K562 (cell line): Measurements from ENCODE around the gene OR7A5. TPM values are rescaled to one million over a fixed set of nuclear protein-coding genes. Genes with fewer than 3 reads are reported as not detected.
"Not testable (repeated sequence)": the region's sequence is repeated elsewhere in the genome, so short reads cannot be mapped to it uniquely, and the experiment has no call there.

Source experiments
- ATAC-seq: fragments of 200-7000 bp; cut with Tn5 transposase; 3 replicates; pipeline ENCODE4 v1.9.1; 2020; ENCODE audit warnings: moderate library complexity
- BruUV-seq: library from RNA; stranded (reverse); fragments of 400-500 nt; replicated peaks from 2 replicates; lab custom pipeline; 2021; lab: Mats Ljungman, UMichigan
- CTCF ChIA-PET: fragments of 300-600 bp; formaldehyde crosslinking; extraction: SDS; loops from one replicate; lab custom pipeline; 2021; ENCODE audit warnings: low intra/inter-chr PET ratio; lab: Yijun Ruan, JAX
- POLR2A ChIA-PET: fragments of 300-600, 350-650 bp; sonication (Branson Sonifier 250); formaldehyde crosslinking; extraction: SDS; loops from one replicate; lab custom pipeline; 2021; ENCODE audit warnings: antibody characterized with exemption, inconsistent platforms; lab: Yijun Ruan, JAX
- DNase-seq, 4 experiments: peaks; one replicate each; pipeline versions ENCODE4 v3.0.0 to v3.0.0-alpha.2; 2011 to 2018; ENCODE audit warnings: low spot score in 3 of 4, mixed read lengths in 3 of 4; ENCODE audit errors: extremely low read depth in 1 of 4
- FAIRE-seq: peaks from 2 replicates; lab custom pipeline; 2011; peaks lifted over from hg19 to GRCh38; lab: Jason Lieb, UNC
- H2AFZ ChIP-seq: 2 replicates; pipeline ENCODE4 v1.6.0; 2011; ENCODE audit warnings: low read depth, low read length, control low read depth, inconsistent platforms
- H3K27ac ChIP-seq: fragments of 200-600 bp; 3 replicates; pipeline ENCODE4 v1.8.0; 2011; ENCODE audit warnings: low read depth, mild to moderate bottlenecking, control low read depth, inconsistent platforms, low read length, moderate library complexity, mixed read lengths; ENCODE audit errors: extremely low read depth
- H3K27me3 ChIP-seq, 2 experiments: fragments of 300-600 bp in 1 of 2; 2 replicates in 1 of 2; 3 replicates in 1 of 2; pipeline versions ENCODE4 v1.6.0 to v1.8.0; 2011; ENCODE audit warnings: inconsistent platforms in 2 of 2, low read length in 2 of 2, mild to moderate bottlenecking in 1 of 2, mixed read lengths in 1 of 2, moderate library complexity in 1 of 2; ENCODE audit not compliant: control insufficient read depth in 2 of 2, insufficient read depth in 2 of 2
- H3K36me3 ChIP-seq: fragments of 300-600 bp; 3 replicates; pipeline ENCODE4 v1.8.0; 2011; ENCODE audit warnings: mild to moderate bottlenecking, low read length, inconsistent platforms; ENCODE audit not compliant: control insufficient read depth, insufficient read depth
- H3K4me1 ChIP-seq, 2 experiments: fragments of 200-600 bp in 1 of 2; replicated peaks in 1 of 2; 2 replicates in 1 of 2; 3 replicates in 1 of 2; pipeline versions ENCODE4 v1.5.1 to v1.8.0; 2011; ENCODE audit warnings: inconsistent platforms in 2 of 2, low read length in 2 of 2, mild to moderate bottlenecking in 1 of 2, mixed read lengths in 1 of 2, moderate library complexity in 1 of 2; ENCODE audit not compliant: control insufficient read depth in 2 of 2, insufficient read depth in 2 of 2
- H3K4me2 ChIP-seq: 2 replicates; pipeline ENCODE4 v1.6.1; 2011; ENCODE audit warnings: low read length, control low read depth, inconsistent platforms, mixed read lengths; ENCODE audit not compliant: insufficient read depth
- H3K4me3 ChIP-seq: fragments of 200-600 bp; sonication (generic), shearing (Covaris generic); 2 replicates; pipeline ENCODE4 v1.5.1; 2016; ENCODE audit warnings: control low read depth, inconsistent platforms
- H3K79me2 ChIP-seq: fragments of 200-600 bp; 3 replicates; pipeline ENCODE4 v1.8.0; 2011; ENCODE audit warnings: low read length, inconsistent platforms; ENCODE audit not compliant: control insufficient read depth, insufficient read depth
- H3K9ac ChIP-seq, 2 experiments: 2 replicates each; pipeline versions ENCODE4 v1.6.0 to v1.6.1; 2011; ENCODE audit warnings: low read depth in 2 of 2, low read length in 2 of 2, control low read depth in 1 of 2, inconsistent platforms in 1 of 2, mild to moderate bottlenecking in 1 of 2, mixed read lengths in 1 of 2; ENCODE audit not compliant: insufficient read depth in 1 of 2
- H3K9me1 ChIP-seq: one replicate; pipeline ENCODE4 v1.6.0; 2011; ENCODE audit warnings: inconsistent platforms, mild to moderate bottlenecking, low read length, moderate library complexity; ENCODE audit not compliant: control insufficient read depth, insufficient read depth
- H3K9me3 ChIP-seq: replicated peaks from 2 replicates; pipeline ENCODE4 v1.5.1; 2011; ENCODE audit warnings: low read depth, low read length, inconsistent platforms; ENCODE audit not compliant: control insufficient read depth, insufficient read depth
- H4K20me1 ChIP-seq: replicated peaks from 2 replicates; pipeline ENCODE4 v1.6.1; 2011; ENCODE audit warnings: low read length, inconsistent platforms, mixed read lengths; ENCODE audit not compliant: control insufficient read depth, insufficient read depth
- C11orf30 ChIP-seq: fragments of 450-650 bp; IDR thresholded peaks from 2 replicates; pipeline ENCODE4 v1.6.1; 2016; ENCODE audit warnings: low read depth, mild to moderate bottlenecking
- SPI1 ChIP-seq: IDR thresholded peaks from 2 replicates; pipeline ENCODE4 v1.6.1; 2011; ENCODE audit warnings: low read depth, low read length, control low read depth, borderline replicate concordance
- ZNF316 ChIP-seq: fragments of 450-650 bp; IDR thresholded peaks from 2 replicates; pipeline ENCODE4 v1.6.1; 2016
- WGBS: fragments of 100-300 bp; shearing (Covaris generic); methylation state at CpG from one replicate; pipeline ENCODE4 v1.1.6; 2016; ENCODE audit warnings: low coverage, mixed read lengths; ENCODE audit not compliant: insufficient coverage; ENCODE audit errors: missing lambda C conversion rate; 5-methylcytosine and 5-hydroxymethylcytosine counted together
- in situ Hi-C: fragments of 300-500 bp; cut with MboI; formaldehyde crosslinking; loops from 4 replicates; pipeline ENCODE4 v1.15.0; 2018; ENCODE audit warnings: inconsistent platforms, mixed read lengths
- intact Hi-C: fragments of 100-400 bp; cut with micrococcal nuclease; formaldehyde crosslinking; loops from 2 replicates; pipeline ENCODE4 v1.14.2; 2022
- polyA plus RNA-seq, 8 experiments: library from polyadenylated mRNA; depleted of rRNA in 4 of 8; stranded (reverse) in 5 of 8; unstranded in 3 of 8; fragments of >200 nt; fragmentation: Nextera tagmentation in 2 of 8; fragmentation: Illumina TruSeq in 1 of 8; extraction: Ambion mirVana in 2 of 8; extraction: Trizol in 1 of 8; gene quantifications; 2 replicates each; pipeline versions ENCODE4 v1.2.1 to v1.2.3, GENCODE V29; 2011 to 2014; ENCODE audit warnings: inconsistent platforms in 1 of 8, missing spikeins in 1 of 8
- total RNA-seq, 7 experiments: library from RNA; depleted of rRNA in 6 of 7; stranded (reverse); fragments of >200 nt in 6 of 7; fragmentation: Illumina TruSeq in 2 of 7; extraction: Trizol in 2 of 7; gene quantifications; 2 replicates each; pipeline versions ENCODE4 v1.2.1 to v1.2.3, GENCODE V29; 2011 to 2021; ENCODE audit warnings: low replicate concordance in 1 of 7
- TF ChIP-seq, protein P1 (sequence below): sonication (generic); formaldehyde crosslinking; IDR thresholded peaks from 2 replicates; pipeline ENCODE4 v1.8.1; 2023; ENCODE audit warnings: mild to moderate bottlenecking, missing genetic modification reagents

The OR7A5 gene
- total and polyA plus RNA-seq, 9 of the 15 experiments (the other 6 are each of a cell fraction or from before 2014, with no cell fraction given), result not detected

DNA sequence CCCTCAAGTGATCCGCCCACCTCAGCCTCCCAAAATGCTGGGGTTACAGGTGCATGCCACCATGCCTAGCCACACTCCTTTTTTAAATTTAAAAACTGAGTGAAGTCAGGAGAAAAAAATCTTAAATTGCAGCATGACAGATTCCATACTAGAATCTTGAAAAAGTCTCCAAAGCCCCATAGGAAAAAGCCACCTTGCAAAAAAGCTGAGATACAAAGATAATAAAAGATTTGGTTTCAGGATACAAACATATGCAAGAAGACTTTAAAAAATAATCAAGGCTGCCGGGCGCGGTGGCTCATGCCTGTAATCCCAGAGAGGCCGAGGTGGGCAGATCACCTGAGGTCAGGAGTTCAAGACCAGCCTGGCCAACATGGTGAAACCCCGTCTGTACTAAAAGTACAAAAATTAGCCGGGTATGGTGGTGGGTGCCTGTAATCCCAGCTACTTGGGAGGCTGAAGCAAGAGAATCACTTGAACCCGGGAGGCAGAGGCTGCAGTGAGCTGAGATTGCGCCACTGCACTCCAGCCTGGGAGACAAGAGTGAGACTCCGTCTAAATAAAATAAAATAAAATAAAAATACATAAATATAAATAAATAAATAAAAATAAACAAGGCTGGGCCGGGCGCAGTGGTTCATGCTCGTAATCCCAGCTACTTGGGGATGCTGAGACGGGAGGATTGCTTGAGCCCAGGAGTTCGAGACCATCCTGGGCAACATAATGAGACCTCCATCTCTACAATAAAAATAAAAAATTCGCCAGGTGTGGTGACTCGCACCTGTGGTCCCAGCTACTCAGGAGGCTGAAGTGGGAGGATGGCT, 53.1 kb downstream of the OR7A5 start:
- H3K9ac ChIP-seq, CTCF ChIA-PET, H3K9me1 ChIP-seq, H4K20me1 ChIP-seq, DNase-seq, FAIRE-seq, H2AFZ ChIP-seq, BruUV-seq, H3K9me3 ChIP-seq, POLR2A ChIA-PET, H3K4me3 ChIP-seq, ATAC-seq, H3K36me3 ChIP-seq, H3K27ac ChIP-seq, H3K4me2 ChIP-seq, intact Hi-C loops, H3K27me3 ChIP-seq, H3K79me2 ChIP-seq: not testable (repeated sequence)
- TF ChIP-seq ZNF316 (peak; percentile 52), C11orf30 (peak; percentile 51; the same call in 1 of the 2 replicates)
- peaks cover 27% of the 10 kb centered on the region in 2 experiments for H3K4me1 ChIP-seq
- in situ Hi-C loops, result loop anchor here (5.0 to 10.0 kb wide), 2 partner anchors 207 to 410 kb away; partner anchors contain the start of gene NDUFB7
- WGBS, result 91% methylated on average over 15 of the region's 17 CpGs

DNA sequence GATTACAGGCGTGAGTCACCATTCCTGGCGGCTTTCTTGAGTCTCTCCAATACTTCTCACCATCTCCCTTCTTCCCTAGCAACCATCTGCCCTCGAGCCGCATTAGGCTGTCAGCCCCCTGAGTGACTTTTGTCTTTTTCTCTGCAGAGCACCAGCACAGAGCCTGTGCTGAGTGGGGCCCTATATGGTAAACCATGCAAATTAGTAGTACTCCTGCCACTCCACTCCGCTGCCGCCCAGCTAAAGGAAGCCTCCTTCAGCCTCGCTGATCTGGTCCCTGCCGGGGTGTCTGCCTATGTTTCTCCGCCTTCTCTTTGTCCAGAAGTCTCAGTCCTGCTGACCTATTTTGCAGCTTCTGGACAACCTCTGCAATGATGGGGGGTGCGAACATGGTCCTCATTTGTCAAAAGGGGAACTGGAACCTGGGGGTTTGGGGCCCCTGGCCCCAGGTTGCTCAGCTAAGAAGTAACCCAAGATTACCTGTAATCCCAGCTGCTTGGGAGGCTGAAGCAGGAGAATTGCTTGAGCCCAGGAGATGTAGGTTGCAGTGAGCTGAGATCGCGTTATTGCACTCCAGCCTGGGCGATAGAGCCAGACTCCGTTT, 54.3 kb downstream of the OR7A5 start:
- H2AFZ ChIP-seq, result 0 out of 2 replicates have a peak overlapping the region, but pooled peaks have one; percentile 4
- CTCF ChIA-PET, H4K20me1 ChIP-seq, BruUV-seq, H3K27ac ChIP-seq, ATAC-seq, POLR2A ChIA-PET, H3K36me3 ChIP-seq, H3K9me1 ChIP-seq, intact Hi-C loops, H3K4me3 ChIP-seq, H3K4me2 ChIP-seq, DNase-seq, H3K9ac ChIP-seq, H3K79me2 ChIP-seq, H3K9me3 ChIP-seq, H3K27me3 ChIP-seq: not testable (repeated sequence)
- FAIRE-seq, result peak; percentile 37
- peaks cover 21 to 31% of the 10 kb centered on the region in 2 experiments for H3K4me1 ChIP-seq
- TF ChIP-seq, protein P1, sequence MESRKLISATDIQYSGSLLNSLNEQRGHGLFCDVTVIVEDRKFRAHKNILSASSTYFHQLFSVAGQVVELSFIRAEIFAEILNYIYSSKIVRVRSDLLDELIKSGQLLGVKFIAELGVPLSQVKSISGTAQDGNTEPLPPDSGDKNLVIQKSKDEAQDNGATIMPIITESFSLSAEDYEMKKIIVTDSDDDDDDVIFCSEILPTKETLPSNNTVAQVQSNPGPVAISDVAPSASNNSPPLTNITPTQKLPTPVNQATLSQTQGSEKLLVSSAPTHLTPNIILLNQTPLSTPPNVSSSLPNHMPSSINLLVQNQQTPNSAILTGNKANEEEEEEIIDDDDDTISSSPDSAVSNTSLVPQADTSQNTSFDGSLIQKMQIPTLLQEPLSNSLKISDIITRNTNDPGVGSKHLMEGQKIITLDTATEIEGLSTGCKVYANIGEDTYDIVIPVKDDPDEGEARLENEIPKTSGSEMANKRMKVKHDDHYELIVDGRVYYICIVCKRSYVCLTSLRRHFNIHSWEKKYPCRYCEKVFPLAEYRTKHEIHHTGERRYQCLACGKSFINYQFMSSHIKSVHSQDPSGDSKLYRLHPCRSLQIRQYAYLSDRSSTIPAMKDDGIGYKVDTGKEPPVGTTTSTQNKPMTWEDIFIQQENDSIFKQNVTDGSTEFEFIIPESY (CRISPR knock-in tag), result 0 out of 2 replicates have a peak, but pooled peaks have one; percentile 41
- peak; percentile 67; the same call in 1 of the 2 replicates for TF ChIP-seq SPI1
- 49% methylated on average over 11 of the region's 14 CpGs for WGBS
- in situ Hi-C loops, result loop anchor here (5.0 to 10.0 kb wide), 2 partner anchors 206 to 408 kb away; partner anchors contain the start of gene NDUFB7
